Measurements from ENCODE around the gene MACROH2A1.

Gene MACROH2A1

DNA sequence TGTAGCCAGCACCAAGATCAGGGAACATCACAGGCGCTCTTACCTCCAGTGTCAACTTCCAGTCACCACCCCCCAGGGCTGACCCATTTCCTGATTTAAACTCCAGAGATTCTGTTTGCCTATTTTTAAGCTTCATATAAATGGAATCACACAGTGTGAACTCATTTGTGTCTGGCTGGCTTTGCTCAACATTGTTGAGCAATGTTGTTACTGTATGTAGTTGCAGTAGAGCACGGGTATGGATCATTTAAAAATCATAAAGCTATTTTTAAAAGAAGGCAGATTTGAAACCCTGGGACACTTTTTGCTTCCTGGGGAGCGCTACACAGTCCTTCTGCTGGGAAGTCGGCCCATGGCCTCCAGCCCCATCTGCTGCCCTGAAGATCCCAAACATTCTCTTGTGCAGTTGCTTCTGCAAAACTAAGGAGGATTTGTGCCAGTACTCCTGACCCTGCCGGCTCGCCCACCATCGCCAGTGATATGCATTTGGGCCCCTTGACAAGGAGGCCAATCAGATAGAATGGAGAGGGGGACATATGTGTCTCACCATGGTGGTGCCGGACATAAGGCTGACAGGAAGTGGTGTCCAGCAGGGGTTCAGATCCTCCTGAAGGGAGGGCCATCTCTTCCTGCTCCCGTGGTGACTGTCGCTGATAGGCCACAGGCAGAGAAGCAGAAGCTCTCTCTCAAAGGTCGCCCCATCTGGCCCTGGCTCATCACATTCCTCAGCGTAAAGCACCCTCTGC, 34.8 kb upstream of the MACROH2A1 start:
- Histone ChIP-seq H3K36me3 (no peaks in the 10 kb centered on the region), H3K27me3 (no peaks in the 10 kb centered on the region), H3K4me3 (ENCODE audit: low read depth, low read length) (no peak overlapping the region), H3K9me3 (no peaks in the 10 kb centered on the region), H3K4me1 (no peaks in the 10 kb centered on the region)
- no peak for DNase-seq
- TF ChIP-seq, protein P1, sequence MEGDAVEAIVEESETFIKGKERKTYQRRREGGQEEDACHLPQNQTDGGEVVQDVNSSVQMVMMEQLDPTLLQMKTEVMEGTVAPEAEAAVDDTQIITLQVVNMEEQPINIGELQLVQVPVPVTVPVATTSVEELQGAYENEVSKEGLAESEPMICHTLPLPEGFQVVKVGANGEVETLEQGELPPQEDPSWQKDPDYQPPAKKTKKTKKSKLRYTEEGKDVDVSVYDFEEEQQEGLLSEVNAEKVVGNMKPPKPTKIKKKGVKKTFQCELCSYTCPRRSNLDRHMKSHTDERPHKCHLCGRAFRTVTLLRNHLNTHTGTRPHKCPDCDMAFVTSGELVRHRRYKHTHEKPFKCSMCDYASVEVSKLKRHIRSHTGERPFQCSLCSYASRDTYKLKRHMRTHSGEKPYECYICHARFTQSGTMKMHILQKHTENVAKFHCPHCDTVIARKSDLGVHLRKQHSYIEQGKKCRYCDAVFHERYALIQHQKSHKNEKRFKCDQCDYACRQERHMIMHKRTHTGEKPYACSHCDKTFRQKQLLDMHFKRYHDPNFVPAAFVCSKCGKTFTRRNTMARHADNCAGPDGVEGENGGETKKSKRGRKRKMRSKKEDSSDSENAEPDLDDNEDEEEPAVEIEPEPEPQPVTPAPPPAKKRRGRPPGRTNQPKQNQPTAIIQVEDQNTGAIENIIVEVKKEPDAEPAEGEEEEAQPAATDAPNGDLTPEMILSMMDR (IDR thresholded peaks at IDR 0.05; ENCODE audit: low read depth, low read length), result no peak

DNA sequence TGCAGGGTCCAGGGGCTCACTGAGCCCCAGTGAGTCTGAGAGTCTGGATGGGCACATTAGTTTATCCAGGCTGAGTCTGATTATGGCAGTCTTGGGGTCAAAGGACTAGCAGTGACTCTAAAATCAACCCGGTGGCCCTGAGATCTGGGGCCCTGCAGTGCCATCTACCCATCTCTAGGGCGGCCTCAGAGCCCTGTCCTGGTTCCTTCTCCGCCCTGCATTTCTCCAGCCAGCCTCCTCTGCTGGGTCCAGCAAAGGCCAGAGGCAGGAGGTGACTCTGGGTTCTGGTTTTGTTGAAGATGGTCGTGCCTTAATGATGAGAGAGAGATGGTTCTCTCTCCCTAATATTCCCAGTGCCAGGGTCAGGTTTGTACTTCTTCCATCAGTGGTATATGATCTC, 33.1 kb upstream of the MACROH2A1 start:
- Histone ChIP-seq H3K36me3 (no peaks in the 10 kb centered on the region), H3K4me1 (no peaks in the 10 kb centered on the region), H3K27me3 (no peaks in the 10 kb centered on the region), H3K4me3 (ENCODE audit: low read depth, low read length) (no peak overlapping the region), H3K9me3 (no peaks in the 10 kb centered on the region)
- no peak for DNase-seq
- TF ChIP-seq, protein P1 (IDR thresholded peaks at IDR 0.05; ENCODE audit: low read depth, low read length), result no peak

DNA sequence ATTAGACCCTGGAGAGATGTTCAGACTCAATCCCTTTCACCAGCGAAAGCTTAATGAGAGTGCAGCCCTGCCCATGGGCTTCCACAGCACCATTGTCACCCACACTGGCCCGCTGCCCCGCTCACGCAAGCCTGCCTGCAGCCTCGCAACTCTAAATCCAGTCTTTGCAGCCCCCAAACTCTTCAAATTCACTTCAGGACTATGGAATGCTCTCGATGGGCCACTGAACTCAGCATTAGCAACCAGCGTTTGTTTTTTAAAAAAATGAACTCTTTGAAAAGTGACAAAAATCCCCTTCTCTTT, 31.1 kb upstream of the MACROH2A1 start:
- no peak for DNase-seq
- TF ChIP-seq, protein P1 (IDR thresholded peaks at IDR 0.05; ENCODE audit: low read depth, low read length), result no peak
- Histone ChIP-seq H3K27me3 (no peaks in the 10 kb centered on the region), H3K36me3 (no peaks in the 10 kb centered on the region), H3K4me3 (ENCODE audit: low read depth, low read length) (no peak overlapping the region), H3K4me1 (no peaks in the 10 kb centered on the region), H3K9me3 (no peaks in the 10 kb centered on the region)

DNA sequence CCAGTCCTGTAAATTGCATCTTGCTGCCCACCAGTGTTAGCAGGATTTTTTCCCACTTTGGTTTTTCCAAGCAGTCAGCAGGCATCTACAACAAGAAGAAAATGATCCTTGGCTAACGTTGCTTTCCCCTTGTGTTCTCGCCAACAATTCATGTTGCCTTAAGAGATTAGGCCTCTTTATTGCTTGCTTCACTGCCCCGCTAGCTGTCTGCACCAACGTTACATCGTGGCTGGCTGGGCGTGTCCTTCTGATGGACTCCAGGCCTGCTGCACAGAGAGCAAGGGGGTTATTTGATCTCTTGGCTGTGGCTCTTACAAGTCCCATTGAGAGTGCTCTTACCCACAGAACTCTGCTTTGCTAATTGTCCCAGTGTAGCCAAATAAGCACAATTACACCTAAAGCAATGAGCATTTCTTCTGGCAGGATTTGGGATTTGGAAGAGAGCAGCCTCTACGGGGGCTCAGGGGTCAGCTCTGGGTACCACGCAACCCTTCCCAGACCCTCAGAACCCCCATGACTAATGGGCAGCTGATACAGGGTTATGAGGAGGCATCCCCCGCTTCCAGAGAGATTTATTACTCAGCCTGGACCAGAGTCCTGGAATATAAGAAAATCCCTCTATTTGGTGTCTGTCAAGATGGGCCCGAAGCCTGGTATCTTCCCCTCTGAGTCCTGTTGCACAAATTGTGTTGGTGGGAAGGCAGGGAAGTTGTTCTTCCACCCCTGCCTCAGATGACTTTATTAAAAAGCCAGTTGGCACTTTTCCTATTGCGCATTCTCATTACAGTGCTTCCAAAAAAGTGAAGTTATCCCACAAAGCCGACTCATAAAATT, 30.5 kb upstream of the MACROH2A1 start:
- Histone ChIP-seq H3K36me3 (no peaks in the 10 kb centered on the region), H3K4me1 (no peaks in the 10 kb centered on the region), H3K4me3 (ENCODE audit: low read depth, low read length) (no peak overlapping the region), H3K27me3 (no peaks in the 10 kb centered on the region), H3K9me3 (no peaks in the 10 kb centered on the region)
- TF ChIP-seq, protein P1 (IDR thresholded peaks at IDR 0.05; ENCODE audit: low read depth, low read length), result no peak
- no peak for DNase-seq

DNA sequence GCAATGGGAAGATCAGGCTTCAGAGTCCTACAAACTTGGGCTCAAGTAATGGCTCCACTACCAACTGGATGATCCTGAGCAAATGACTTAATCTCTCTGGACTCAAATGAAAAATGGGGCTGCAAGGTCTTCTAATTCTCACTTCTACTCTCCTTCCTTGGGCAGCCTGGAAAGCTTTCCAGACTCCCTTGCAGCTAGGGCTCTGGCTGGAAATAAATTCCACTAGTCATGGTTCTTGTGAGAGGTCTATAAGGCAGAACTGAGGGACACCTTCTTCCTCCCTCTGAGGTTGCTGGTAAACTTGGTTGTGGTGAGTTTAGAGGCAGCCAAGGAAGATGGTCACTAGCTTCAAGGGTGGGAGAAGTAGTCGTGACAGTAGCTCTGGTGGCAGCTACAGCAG, 29.6 kb upstream of the MACROH2A1 start:
- TF ChIP-seq, protein P1 (IDR thresholded peaks at IDR 0.05; ENCODE audit: low read depth, low read length), result no peak
- no peaks in the 10 kb centered on the region for H3K36me3 ChIP-seq
- no peaks in the 10 kb centered on the region for H3K4me1 ChIP-seq
- DNase-seq, result no peak
- H3K9me3 ChIP-seq, result no peaks in the 10 kb centered on the region
- no peak overlapping the region for H3K4me3 ChIP-seq (ENCODE audit: low read depth, low read length)
- H3K27me3 ChIP-seq, result no peaks in the 10 kb centered on the region

All from BE2C (cell line).